Left lung (tissue), 10 donors: ENCODE results near the gene KCNG1. TPM values are rescaled to one million over a fixed set of nuclear protein-coding genes. Genes with fewer than 3 reads are reported as not detected.

Source experiments
- ATAC-seq: fragments of 200-7000 bp; cut with Tn5 transposase; one replicate; pipeline ENCODE4 v1.9.1; 2020; ENCODE audit warnings: moderate library complexity
- DNase-seq, 4 donors: peaks; one replicate each; pipeline ENCODE4 v3.0.0-alpha.2; 2013 to 2020
- H3K27ac ChIP-seq, 2 donors: fragments of 200-600 bp; sonication (generic) in 1 of 2; one replicate each; pipeline versions ENCODE4 v1.5.0 to v1.8.0; 2020 to 2021
- H3K27me3 ChIP-seq, 2 donors: fragments of 200-600 bp; sonication (generic) in 1 of 2; one replicate each; pipeline versions ENCODE4 v1.5.0 to v1.8.0; 2020 to 2021
- H3K36me3 ChIP-seq, 2 donors: fragments of 200-600 bp; sonication (generic) in 1 of 2; one replicate each; pipeline versions ENCODE4 v1.5.0 to v1.8.0; 2020 to 2021
- H3K4me1 ChIP-seq, 2 donors: fragments of 200-600 bp; one replicate each; pipeline ENCODE4 v1.8.0; 2021
- H3K4me3 ChIP-seq, 2 donors: fragments of 200-600 bp; sonication (generic) in 1 of 2; one replicate each; pipeline versions ENCODE4 v1.5.0 to v1.8.0; 2020 to 2021; ENCODE audit warnings: mild to moderate bottlenecking in 1 of 2
- H3K9me3 ChIP-seq, 2 donors: fragments of 200-600 bp; sonication (generic) in 1 of 2; one replicate each; pipeline versions ENCODE4 v1.5.0 to v1.8.0; 2020 to 2021
- intact Hi-C, 2 donors: fragments of 100-400 bp; cut with DNase I; formaldehyde crosslinking; loops; one replicate each; pipeline versions ENCODE4 v1.11.2 to v1.14.2; 2022
- polyA plus RNA-seq, 6 donors: library from polyadenylated mRNA; unstranded; fragments of 120-200 nt; gene quantifications; one replicate each; pipeline ENCODE4 v1.2.1, GENCODE V29; 2013; ENCODE audit not compliant: insufficient read length in 6 of 6
- total RNA-seq, 2 donors: library from RNA; stranded (reverse); fragmentation: NEBNext Ultra II Directional; extraction: Animal tissue kit (Norgen Biotek cat#: 25700); gene quantifications; one replicate each; pipeline ENCODE4 v1.2.1, GENCODE V29; 2021
- TF ChIP-seq, protein P1 (sequence below), 2 donors: fragments of 200-600 bp; sonication (generic) in 1 of 2; IDR thresholded peaks; one replicate each; pipeline versions ENCODE4 v1.5.0 to v1.8.0; 2021; ENCODE audit warnings: antibody characterized with exemption in 2 of 2
- donor health status: DM: no; HTN: yes; CAD: no.
- donor health status: DM: no; HTN: no; CAD: no.

The KCNG1 gene
- total and polyA plus RNA-seq, 8 donors: 0.31 to 1.5 (median 0.62) TPM

DNA sequence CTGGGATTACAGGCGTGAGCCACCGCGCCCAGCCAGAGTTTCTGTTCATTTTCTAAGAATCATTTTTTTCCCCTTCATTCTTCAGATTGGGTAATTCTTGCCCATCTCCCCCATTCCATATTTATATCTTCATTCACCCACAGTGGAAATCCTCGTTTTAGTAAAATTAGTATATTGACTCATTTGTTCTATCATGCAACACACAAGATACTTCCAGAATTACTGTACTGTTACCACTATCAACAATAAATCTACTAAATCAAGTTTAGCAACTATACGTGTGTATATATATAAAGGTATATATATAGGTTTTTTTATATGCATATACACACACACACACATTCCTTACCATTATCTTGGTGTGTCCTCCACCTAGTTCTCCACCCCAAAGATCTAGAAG is 41.2 kb upstream of the KCNG1 start:
- ATAC-seq (no peak), DNase-seq (no peak)
- H3K27ac ChIP-seq: no peak overlapping the region
- H3K4me3 ChIP-seq: no peak overlapping the region
- TF ChIP-seq, protein P1, sequence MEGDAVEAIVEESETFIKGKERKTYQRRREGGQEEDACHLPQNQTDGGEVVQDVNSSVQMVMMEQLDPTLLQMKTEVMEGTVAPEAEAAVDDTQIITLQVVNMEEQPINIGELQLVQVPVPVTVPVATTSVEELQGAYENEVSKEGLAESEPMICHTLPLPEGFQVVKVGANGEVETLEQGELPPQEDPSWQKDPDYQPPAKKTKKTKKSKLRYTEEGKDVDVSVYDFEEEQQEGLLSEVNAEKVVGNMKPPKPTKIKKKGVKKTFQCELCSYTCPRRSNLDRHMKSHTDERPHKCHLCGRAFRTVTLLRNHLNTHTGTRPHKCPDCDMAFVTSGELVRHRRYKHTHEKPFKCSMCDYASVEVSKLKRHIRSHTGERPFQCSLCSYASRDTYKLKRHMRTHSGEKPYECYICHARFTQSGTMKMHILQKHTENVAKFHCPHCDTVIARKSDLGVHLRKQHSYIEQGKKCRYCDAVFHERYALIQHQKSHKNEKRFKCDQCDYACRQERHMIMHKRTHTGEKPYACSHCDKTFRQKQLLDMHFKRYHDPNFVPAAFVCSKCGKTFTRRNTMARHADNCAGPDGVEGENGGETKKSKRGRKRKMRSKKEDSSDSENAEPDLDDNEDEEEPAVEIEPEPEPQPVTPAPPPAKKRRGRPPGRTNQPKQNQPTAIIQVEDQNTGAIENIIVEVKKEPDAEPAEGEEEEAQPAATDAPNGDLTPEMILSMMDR (IDR thresholded peaks at IDR 0.05): no peak
- H3K4me1 ChIP-seq: no peaks in the 10 kb centered on the region
- intact Hi-C loops: no loop called here
- peaks cover 0 to 70% of the 10 kb centered on the region in 2 donors for H3K27me3 ChIP-seq
- no peaks in the 10 kb centered on the region for H3K36me3 ChIP-seq
- H3K9me3 ChIP-seq: no peaks in the 10 kb centered on the region

DNA sequence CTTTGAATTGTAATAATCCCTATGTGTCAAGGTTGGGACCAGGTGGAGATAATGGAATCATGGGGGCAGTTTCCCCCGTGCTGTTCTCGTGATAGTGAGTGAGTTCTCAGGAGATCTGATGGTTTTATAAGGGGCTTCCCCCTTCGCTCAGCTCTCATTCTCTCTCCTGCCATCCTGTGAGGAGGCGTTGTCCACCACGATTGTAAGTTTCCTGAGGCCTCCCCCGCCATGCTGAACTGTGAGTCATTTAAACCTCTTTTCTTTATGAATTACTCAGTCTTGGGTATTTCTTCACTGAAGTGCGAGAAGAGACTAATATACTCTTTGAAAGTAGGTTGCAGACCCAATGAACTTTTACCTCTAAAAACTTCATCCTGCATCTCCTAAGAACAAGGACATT is 39.2 kb upstream of the KCNG1 start:
- H3K9me3 ChIP-seq: no peaks in the 10 kb centered on the region
- TF ChIP-seq, protein P1 (IDR thresholded peaks at IDR 0.05): no peak
- ATAC-seq: no peak
- DNase-seq: no peak
- H3K36me3 ChIP-seq: no peaks in the 10 kb centered on the region
- no peak overlapping the region for H3K4me3 ChIP-seq
- H3K27me3 ChIP-seq: peaks cover 8 to 67% of the 10 kb centered on the region in 2 donors
- H3K27ac ChIP-seq: no peak overlapping the region
- no peaks in the 10 kb centered on the region for H3K4me1 ChIP-seq
- intact Hi-C loops: no loop called here

GRCh38 chr20:51061418-51062045 is 38.6 kb upstream of the KCNG1 start:
- TF ChIP-seq, protein P1 (IDR thresholded peaks at IDR 0.05): no peak
- no peak for DNase-seq
- intact Hi-C loops: no loop called here
- Histone ChIP-seq H3K36me3 (no peaks in the 10 kb centered on the region), H3K9me3 (no peaks in the 10 kb centered on the region), H3K4me3 (no peak overlapping the region), H3K4me1 (no peaks in the 10 kb centered on the region), H3K27me3 (peaks cover 8 to 68% of the 10 kb centered on the region in 2 donors), H3K27ac (no peak overlapping the region)
- ATAC-seq: no peak

DNA sequence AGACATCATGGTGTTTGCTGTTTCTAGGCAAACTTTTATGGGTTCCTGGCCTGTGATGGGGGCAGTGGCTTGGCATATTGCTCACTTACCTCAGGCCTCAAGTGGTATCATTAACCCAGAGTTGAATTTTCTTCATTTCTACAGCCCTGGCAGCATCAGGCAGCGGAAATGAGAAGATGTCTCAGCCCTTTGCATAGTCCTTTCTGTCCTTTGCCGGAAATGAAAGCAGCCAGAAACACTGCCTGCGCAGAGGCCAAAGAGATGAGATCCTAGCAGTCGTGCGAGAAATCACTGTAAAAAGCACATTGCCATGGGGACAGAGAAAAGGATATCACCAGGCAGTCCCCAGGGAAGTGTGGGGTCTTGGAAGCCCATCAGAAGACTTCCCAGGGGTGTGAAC is 37.4 kb upstream of the KCNG1 start:
- intact Hi-C loops: no loop called here
- ATAC-seq (no peak), DNase-seq (no peak)
- no peaks in the 10 kb centered on the region for H3K9me3 ChIP-seq
- no peaks in the 10 kb centered on the region for H3K4me1 ChIP-seq
- TF ChIP-seq, protein P1 (IDR thresholded peaks at IDR 0.05): no peak
- no peaks in the 10 kb centered on the region for H3K36me3 ChIP-seq
- H3K4me3 ChIP-seq: no peak overlapping the region
- no peak overlapping the region for H3K27ac ChIP-seq
- peaks cover 8 to 69% of the 10 kb centered on the region in 2 donors for H3K27me3 ChIP-seq

- no peak overlapping the region for H3K4me3 ChIP-seq
- ATAC-seq: no peak
- no peak overlapping the region for H3K27ac ChIP-seq
- H3K27me3 ChIP-seq: peaks cover 8 to 69% of the 10 kb centered on the region in 2 donors
- no peaks in the 10 kb centered on the region for H3K4me1 ChIP-seq
- TF ChIP-seq, protein P1 (IDR thresholded peaks at IDR 0.05): no peak
- no peaks in the 10 kb centered on the region for H3K9me3 ChIP-seq
- no peaks in the 10 kb centered on the region for H3K36me3 ChIP-seq
- no peak for DNase-seq
- intact Hi-C loops: no loop called here
Measured at GRCh38 chr20:51059862-51060261, 37.0 kb upstream of the KCNG1 start.
